UCSD-AML1 (cell line): ENCODE data around the gene RO60.
A peak's percentile ranks its signal among the peaks of the same experiment; 100 is the strongest.

Experiments
- DNase-seq: peaks from one replicate; lab custom pipeline; 2025; ENCODE audit not compliant: unreplicated experiment; lab: John Stamatoyannopoulos, UW

RO60 gene

DNA sequence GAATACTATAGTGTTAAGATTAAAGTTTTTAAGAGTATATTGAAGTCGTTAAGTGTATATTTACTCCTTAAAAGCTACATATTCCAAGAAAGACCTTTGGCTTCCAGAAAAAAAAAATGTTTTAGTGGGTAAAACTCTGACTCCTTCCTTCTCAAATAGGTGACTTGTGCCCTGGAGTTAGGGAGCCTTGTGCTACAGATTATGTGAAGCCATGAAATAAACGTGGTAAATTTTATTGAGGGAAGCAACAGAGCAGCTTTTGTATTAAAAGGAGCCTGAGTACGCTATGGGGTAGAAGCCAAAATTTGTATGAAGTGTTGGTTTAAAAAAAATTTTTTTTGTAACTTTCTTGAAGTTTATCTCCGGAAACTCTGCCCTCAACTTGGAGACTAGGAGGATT is 994 bp downstream of the RO60 start:
- DNase-seq: no peak

GRCh38 chr1:193060938-193061337 is 1.5 kb downstream of the RO60 start:
- DNase-seq: no peak

DNA sequence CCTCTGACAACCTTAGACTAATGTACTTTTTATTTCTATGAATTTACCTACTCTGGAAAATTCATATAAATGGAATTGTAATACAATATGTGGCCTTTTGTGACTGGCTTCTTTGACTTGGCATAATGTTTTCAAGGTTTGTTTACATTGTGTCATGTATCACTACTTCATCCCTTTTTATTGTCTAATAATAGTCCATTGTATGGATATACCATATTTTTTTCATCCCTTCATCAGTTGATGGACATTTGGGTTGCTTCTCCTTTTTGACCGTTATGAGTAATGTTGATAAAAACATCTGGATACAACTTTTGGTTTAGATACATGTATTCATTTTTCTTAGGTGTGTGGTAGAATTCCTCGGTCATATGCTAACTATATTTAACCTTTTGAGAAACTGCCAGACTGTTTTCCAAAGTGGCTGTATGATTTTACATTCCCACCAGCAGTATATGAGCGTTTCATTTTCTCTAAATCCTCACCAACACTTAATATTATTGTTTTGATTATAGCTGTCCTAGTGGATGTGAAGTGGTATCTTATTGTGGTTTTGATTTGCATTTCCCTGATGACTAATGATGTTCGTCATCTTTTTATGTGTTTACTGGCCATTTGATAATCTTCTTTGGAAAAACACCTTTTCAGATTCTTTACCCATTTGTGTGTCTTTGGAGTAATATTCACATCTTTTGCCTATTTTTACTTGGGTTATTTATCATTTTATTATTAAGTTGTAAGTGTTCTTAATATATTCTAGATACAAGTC is 3.5 kb downstream of the RO60 start:
- DNase-seq: no peak

- no peak for DNase-seq
These were observed 6.5 kb downstream of the RO60 start for GRCh38 chr1:193065954-193066353.

DNA sequence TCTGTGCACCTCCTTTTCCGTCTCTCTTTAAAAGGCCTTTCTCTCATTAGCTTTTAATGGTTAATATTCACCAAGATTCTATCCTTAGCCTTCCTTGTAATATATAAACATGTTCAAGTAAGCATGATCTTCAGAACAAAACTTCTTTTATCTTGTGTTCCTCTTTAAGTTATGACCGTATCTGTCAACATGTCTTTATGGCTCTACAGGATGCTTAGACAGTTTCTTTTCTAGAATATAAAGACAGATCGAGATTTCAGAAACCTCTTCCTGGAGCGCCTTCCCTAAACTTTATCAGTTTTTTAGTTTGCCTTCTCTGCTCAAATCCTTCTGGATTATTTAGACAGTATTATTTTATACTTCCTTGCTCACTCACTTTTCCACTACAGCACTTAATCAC is 7.2 kb downstream of the RO60 start:
- no peak for DNase-seq

DNA sequence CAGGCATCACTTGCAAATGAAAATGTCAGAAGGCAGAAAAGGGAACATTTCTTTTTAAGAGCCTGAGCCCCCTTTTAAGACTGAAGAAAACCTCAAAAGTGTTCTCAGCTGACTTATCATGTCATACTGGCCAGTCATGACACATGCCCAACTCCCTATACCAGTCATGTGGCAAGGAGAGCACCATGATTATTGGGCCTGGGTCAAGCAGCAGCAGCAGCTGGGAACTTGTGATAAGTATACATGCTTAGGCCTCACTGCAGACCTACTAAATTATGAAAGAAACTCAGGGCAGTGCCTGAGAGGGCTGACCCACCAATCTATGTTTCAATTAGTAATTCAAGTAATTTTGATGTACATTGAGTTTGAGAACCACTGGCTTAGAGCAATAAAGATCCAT is 8.6 kb downstream of the RO60 start:
- no peak for DNase-seq

DNA sequence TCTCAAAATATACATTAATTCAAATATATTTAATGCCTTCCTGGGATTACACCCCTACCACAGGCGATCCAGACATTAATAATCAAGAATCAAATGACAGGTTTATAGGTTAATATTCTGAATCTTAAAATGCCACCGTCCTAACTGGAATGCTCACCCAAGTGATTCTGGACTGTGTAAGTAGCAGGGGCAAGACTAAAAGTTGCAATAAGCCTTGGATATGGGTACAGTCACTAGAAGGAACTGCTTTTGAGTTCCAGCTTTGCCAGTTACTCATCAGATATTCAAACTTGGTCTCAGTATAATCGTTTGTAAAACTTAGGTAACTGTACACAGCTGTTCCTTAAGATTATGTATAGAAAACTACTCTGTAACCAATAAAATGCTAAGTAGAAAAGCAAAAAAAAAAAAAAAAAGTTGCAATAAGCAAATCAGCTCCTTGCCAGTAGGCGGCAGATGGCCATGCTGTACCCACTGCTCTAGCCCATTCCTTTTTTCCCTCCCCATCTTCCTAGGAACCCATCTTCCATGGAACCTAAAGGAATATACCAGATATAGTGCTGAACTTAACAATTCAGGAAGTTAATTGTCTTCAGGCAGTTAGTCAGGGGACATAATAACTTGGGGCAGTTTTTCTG is 10.5 kb downstream of the RO60 start:
- no peak for DNase-seq

DNA sequence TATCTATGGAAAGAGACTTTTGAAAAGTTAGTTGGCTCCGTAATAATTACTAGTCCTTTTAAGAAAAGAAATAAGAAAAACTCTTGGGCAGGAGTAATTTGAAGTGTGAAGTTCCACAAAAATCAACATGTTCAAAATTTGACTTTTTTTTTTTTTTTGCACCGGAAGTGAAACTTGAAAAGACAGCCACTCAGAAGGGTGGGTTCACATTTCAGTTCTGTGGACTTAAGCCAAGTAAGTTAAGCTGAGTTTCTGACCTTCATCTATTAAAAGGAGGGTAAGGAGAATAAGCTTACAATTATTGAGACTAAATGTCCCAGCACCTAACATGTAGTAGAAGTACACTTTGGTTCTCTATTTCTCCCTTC is 11.0 kb downstream of the RO60 start:
- no peak for DNase-seq

DNA sequence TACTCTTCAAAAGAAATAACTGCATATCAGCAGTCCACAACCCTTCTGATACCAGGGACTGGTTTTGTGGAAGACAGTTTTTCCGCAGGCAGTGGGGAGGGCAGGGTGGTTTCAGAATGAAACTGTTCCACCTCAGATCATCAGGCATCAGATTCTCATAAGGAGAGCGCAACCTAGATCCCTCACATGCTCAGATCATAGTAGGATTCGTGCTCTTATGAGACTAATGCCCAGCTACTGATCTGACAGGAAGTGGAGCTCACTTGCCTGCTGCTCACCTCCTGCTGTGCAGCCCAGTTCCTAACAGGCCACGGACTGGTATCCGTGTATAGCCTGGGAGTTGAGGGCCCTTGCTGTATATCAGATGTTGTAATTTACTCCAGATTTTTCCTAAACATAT is 11.5 kb downstream of the RO60 start:
- DNase-seq: peak; percentile 19

GRCh38 chr1:193077991-193078390 is 18.6 kb downstream of the RO60 start:
- no peak for DNase-seq

DNA sequence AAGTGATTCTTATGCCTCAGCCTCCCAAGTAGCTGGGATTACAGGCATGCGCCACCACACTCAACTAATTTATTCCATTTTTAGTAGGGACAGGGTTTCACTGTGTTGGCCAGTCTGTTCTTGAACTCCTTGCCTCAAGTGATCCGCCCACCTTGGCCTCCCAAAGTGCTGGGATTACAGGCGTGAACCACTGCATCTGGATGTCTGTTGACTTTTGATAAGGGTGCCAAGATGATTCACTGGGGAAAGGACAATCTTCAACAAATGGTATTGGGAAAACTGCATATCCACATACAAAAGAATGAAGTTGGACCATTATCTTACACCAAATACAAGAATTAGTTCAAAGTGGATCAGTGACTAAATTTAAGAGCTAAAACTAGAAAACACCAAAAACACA is 19.8 kb downstream of the RO60 start:
- DNase-seq: no peak

GRCh38 chr1:193083365-193084088 is 24.1 kb downstream of the RO60 start:
- DNase-seq: no peak

GRCh38 chr1:193085263-193085662 is 25.9 kb downstream of the RO60 start:
- no peak for DNase-seq

DNA sequence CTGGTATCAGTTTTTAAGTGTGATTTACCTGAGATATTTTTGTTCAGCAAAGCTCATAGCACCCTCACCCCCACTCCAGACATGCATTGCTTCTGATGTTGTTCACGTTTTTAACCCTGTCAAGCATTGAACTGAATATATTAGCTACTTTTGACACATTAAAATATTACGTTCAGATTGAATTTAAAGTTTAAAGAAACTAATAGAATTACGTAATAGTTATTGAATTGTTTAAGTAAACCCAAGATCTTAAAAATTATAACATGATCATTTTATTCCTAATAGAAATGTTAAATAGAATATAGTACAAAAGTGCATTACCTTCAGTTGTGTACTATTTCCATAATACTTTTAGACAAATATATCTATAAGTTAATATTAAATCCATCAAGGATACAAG is 26.9 kb downstream of the RO60 start:
- DNase-seq: no peak

- no peak for DNase-seq
These were observed 28.5 kb downstream of the RO60 start for GRCh38 chr1:193087893-193088292.

- no peak for DNase-seq
These were observed 31.5 kb downstream of the RO60 start for GRCh38 chr1:193090865-193091264.

- no peak for DNase-seq
These were observed 34.7 kb downstream of the RO60 start for GRCh38 chr1:193094112-193094511.

DNA sequence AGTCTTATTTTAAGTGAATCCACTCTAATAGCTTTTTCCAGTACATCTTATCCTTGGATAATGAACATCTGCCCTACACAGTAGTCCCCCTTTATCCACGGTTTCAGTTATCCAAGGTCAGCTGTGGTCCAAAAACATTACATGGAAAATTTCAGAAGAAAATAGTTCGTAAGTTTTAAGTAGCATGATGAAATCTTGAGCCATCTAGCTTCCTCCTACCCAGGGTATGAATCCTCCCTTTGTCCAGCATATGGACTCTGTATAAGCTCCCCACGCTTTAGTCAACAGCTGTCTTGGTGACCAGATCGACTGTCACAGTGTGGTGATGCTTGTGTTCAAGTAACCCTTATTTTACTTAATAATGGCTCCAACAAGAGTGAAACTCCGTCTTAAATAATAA is 43.2 kb downstream of the RO60 start:
- DNase-seq: no peak

- DNase-seq: no peak
These were observed 44.5 kb downstream of the RO60 start for GRCh38 chr1:193103759-193104501.

DNA sequence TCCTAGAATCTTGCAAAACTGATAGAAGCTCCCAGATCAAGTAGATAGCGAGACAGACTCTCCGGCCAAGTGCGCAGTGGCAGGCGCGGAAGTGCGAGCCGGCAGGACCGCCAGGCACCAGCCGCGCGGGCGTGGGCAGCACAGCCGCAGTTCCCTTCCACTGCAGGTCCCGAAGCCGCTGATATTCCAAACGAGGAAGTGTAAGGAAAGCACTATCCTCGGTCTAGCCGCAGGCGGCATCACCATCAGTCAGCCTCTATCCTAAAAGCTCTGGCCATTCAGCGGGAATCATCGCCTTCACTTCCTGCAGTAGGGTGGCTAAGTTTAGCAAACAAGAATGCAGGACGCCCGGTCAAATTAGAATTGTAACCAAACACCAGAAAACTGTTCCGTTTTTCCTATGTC is 45.1 kb downstream of the RO60 start:
- peak; percentile 58 for DNase-seq
